B cell (primary cell): ENCODE data around the gene TMCC3. TPM values are rescaled to one million over a fixed set of nuclear protein-coding genes. Genes with fewer than 3 reads are reported as not detected.

ENCODE experiments used
- ATAC-seq: fragments of 200-7000 bp; cut with Tn5 transposase; one replicate; pipeline ENCODE4 v1.10.0; 2021; ENCODE audit warnings: low read depth, mild to moderate bottlenecking, moderate number of reproducible peaks, moderate library complexity
- CTCF ChIA-PET: fragments of 350-600 bp; sonication (Branson Sonifier 250); formaldehyde crosslinking; loops from one replicate; lab custom pipeline; 2021; ENCODE audit warnings: antibody characterized with exemption, inconsistent platforms; lab: Charles Lee
- POLR2A ChIA-PET: fragments of 350-600 bp; sonication (Branson Sonifier 250); formaldehyde crosslinking; loops from one replicate; lab custom pipeline; 2021; ENCODE audit warnings: antibody characterized with exemption; lab: Charles Lee
- DNase-seq: peaks from one replicate; pipeline ENCODE4 v3.0.0; 2013
- H2AFZ ChIP-seq: 2 replicates; pipeline ENCODE4 v1.6.1; 2012; ENCODE audit warnings: mild to moderate bottlenecking, low read depth, low read length; ENCODE audit not compliant: insufficient read depth, poor library complexity, severe bottlenecking
- H3K27ac ChIP-seq, 2 donors: 1 replicate in 1 of 2; 2 replicates in 1 of 2; pipeline ENCODE4 v1.5.1; 2012 to 2013; ENCODE audit warnings: low read length in 2 of 2, mild to moderate bottlenecking in 2 of 2, moderate library complexity in 1 of 2
- H3K27me3 ChIP-seq, 4 experiments: fragments of 200-600 bp in 1 of 4; sonication (generic) in 1 of 4; replicated peaks in 1 of 4; 1 replicate in 2 of 4; 2 replicates in 2 of 4; pipeline versions ENCODE4 v1.6.1 to v1.7.0; 2013 to 2016; ENCODE audit warnings: low read length in 3 of 4, mild to moderate bottlenecking in 2 of 4, mixed read lengths in 1 of 4, moderate library complexity in 1 of 4; ENCODE audit not compliant: insufficient read depth in 4 of 4, control insufficient read depth in 3 of 4; ENCODE audit errors: control extremely low read depth in 1 of 4
- H3K36me3 ChIP-seq, 2 experiments: replicated peaks in 1 of 2; 1 replicate in 1 of 2; 2 replicates in 1 of 2; pipeline versions ENCODE4 v1.6.1 to v1.7.1; 2013; ENCODE audit warnings: low read length in 1 of 2; ENCODE audit not compliant: insufficient read depth in 2 of 2, control insufficient read depth in 1 of 2; ENCODE audit errors: control extremely low read depth in 1 of 2, extremely low read depth in 1 of 2
- H3K4me1 ChIP-seq, 2 donors: fragments of 200-600 bp in 1 of 2; sonication (generic) in 1 of 2; 1 replicate in 1 of 2; 2 replicates in 1 of 2; pipeline versions ENCODE4 v1.5.1 to v1.6.1; 2013 to 2017; ENCODE audit warnings: low read length in 2 of 2; ENCODE audit not compliant: control insufficient read depth in 2 of 2, insufficient read depth in 2 of 2
- H3K4me2 ChIP-seq: replicated peaks from 2 replicates; pipeline ENCODE3; 2012; ENCODE audit warnings: mild to moderate bottlenecking, low read depth, low read length; ENCODE audit not compliant: poor library complexity, severe bottlenecking
- H3K4me3 ChIP-seq, 5 experiments: fragments of 200-600 bp in 1 of 5; sonication (generic) in 1 of 5; 1 replicate in 3 of 5; 2 replicates in 2 of 5; pipeline versions ENCODE4 v1.5.1 to v1.7.0; 2011 to 2016; ENCODE audit warnings: low read length in 4 of 5, mild to moderate bottlenecking in 4 of 5, low read depth in 2 of 5, control low read depth in 1 of 5, moderate library complexity in 1 of 5; ENCODE audit not compliant: insufficient read depth in 1 of 5; ENCODE audit errors: control extremely low read depth in 1 of 5, extremely low read depth in 1 of 5
- H3K79me2 ChIP-seq: fragments of 200-600 bp; sonication (generic); one replicate; pipeline ENCODE4 v1.6.0; 2016; ENCODE audit warnings: low read length; ENCODE audit not compliant: control insufficient read depth, insufficient read depth
- H3K9ac ChIP-seq: fragments of 200-600 bp; sonication (generic); 2 replicates; pipeline ENCODE4 v1.6.1; 2017; ENCODE audit warnings: mild to moderate bottlenecking, low read length, moderate library complexity
- H3K9me3 ChIP-seq, 3 donors: one replicate each; pipeline versions ENCODE4 v1.6.1 to v1.7.1; 2013; ENCODE audit warnings: low read length in 2 of 3; ENCODE audit not compliant: control insufficient read depth in 2 of 3, insufficient read depth in 1 of 3; ENCODE audit errors: control extremely low read depth in 1 of 3
- H4K20me1 ChIP-seq: 2 replicates; pipeline ENCODE4 v1.6.0; 2012; ENCODE audit warnings: mild to moderate bottlenecking, low read length; ENCODE audit not compliant: insufficient read depth, control insufficient read depth, poor library complexity, severe bottlenecking
- H3K27ac Mint-ChIP-seq: one replicate; pipeline ENCODE4 v1.8.0; 2021; ENCODE audit warnings: mixed read lengths
- H3K27me3 Mint-ChIP-seq: one replicate; pipeline ENCODE4 v1.8.0; 2021; ENCODE audit warnings: mixed read lengths
- H3K4me1 Mint-ChIP-seq: one replicate; pipeline ENCODE4 v1.8.0; 2021; ENCODE audit warnings: mixed read lengths
- H3K4me3 Mint-ChIP-seq: one replicate; pipeline ENCODE4 v1.8.0; 2021; ENCODE audit warnings: mixed read lengths
- H3K9me3 Mint-ChIP-seq: one replicate; pipeline ENCODE4 v1.8.0; 2022; ENCODE audit warnings: mixed read lengths; ENCODE audit not compliant: insufficient read depth
- EZH2 ChIP-seq: IDR thresholded peaks from 2 replicates; pipeline ENCODE4 v1.6.1; 2012; ENCODE audit warnings: borderline replicate concordance, low read depth, mild to moderate bottlenecking, moderate library complexity, low read length; ENCODE audit not compliant: insufficient read depth, poor library complexity, severe bottlenecking
- WGBS: methylation state at CpG from one replicate; pipeline ENCODE4 v1.1.5; 2013; ENCODE audit warnings: missing lambda C conversion rate; ENCODE audit not compliant: insufficient coverage; 5-methylcytosine and 5-hydroxymethylcytosine counted together
- intact Hi-C: fragments of 100-400 bp; cut with micrococcal nuclease; formaldehyde crosslinking; loops from one replicate; pipeline ENCODE4 v1.10.0; 2022
- polyA plus RNA-seq: library from polyadenylated mRNA; depleted of rRNA; stranded (reverse); fragments of >200 nt; gene quantifications from 2 replicates; pipeline ENCODE4 v1.2.3, GENCODE V29; 2012
- total RNA-seq, 2 donors: library from RNA; stranded (reverse); fragments of 120-200 nt in 1 of 2; gene quantifications; 1 replicate in 1 of 2; 2 replicates in 1 of 2; pipeline versions ENCODE4 v1.2.3 to v1.2.4, GENCODE V29; 2013 to 2022
- TF ChIP-seq, protein P1 (sequence below): fragments of 200-600 bp; IDR thresholded peaks from one replicate; pipeline ENCODE4 v1.8.0; 2022; ENCODE audit warnings: antibody characterized with exemption, mild to moderate bottlenecking

The TMCC3 gene
- total and polyA plus RNA-seq, 2 donors (not counting 1 experiment from before 2014, with no cell fraction given) = 4.5 to 8.8 TPM

DNA sequence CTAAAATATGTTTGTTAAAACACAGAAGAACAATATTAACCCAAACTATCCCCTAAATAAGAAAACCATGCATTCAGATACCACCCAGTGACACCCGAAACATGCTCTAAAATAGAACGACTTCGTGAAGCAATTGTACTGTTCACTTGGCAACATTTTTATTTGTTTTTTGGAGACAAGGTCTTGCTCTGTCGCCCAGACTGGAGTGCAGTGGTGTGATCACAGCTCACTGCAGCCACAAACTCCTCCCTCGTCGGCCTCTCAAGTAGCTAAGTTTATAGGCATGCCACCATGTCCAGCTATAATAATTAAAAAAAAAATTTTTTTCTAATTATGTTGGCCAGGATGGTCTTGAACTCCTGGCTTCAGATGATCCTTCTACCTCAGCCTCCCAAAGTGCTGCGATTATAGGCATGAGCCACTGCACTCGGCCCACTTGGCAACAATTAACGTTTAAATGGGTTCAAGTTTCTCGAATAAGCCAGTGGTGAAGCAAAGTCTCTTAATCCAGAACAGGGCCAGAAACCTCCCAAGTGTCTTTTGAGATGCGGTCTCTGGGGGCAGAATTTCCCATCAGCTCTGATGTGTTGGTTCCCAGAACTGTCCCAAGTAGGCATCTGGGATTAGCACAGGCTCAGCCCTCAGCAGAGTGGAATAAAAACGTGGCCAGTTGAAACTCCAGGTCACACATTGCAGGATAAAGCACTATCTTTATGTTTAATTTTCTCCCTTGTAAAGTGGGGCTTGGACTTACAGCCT is 74.5 kb downstream of the TMCC3 start:
- Histone ChIP-seq H3K27ac (no peak overlapping the region), H4K20me1 (peaks cover 5% of the 10 kb centered on the region), H3K9me3 (no peaks in the 10 kb centered on the region), H3K4me2 (no peak overlapping the region), H3K4me1 (no peaks in the 10 kb centered on the region), H3K79me2 (no peaks in the 10 kb centered on the region), H3K27me3 (no peaks in the 10 kb centered on the region), H3K9ac (no peak overlapping the region), H3K36me3 (peaks cover 0 to 33% of the 10 kb centered on the region in 2 experiments), H2AFZ (no peak overlapping the region), H3K4me3 (no peak overlapping the region)
- H3K9me3 Mint-ChIP-seq = no peaks in the 10 kb centered on the region
- no peaks in the 10 kb centered on the region for H3K27me3 Mint-ChIP-seq
- CTCF ChIA-PET = no interaction called here
- H3K4me3 Mint-ChIP-seq = no peak overlapping the region
- no peak overlapping the region for H3K27ac Mint-ChIP-seq
- ATAC-seq (no peak), DNase-seq (no peak)
- H3K4me1 Mint-ChIP-seq = no peaks in the 10 kb centered on the region
- TF ChIP-seq, protein P1, sequence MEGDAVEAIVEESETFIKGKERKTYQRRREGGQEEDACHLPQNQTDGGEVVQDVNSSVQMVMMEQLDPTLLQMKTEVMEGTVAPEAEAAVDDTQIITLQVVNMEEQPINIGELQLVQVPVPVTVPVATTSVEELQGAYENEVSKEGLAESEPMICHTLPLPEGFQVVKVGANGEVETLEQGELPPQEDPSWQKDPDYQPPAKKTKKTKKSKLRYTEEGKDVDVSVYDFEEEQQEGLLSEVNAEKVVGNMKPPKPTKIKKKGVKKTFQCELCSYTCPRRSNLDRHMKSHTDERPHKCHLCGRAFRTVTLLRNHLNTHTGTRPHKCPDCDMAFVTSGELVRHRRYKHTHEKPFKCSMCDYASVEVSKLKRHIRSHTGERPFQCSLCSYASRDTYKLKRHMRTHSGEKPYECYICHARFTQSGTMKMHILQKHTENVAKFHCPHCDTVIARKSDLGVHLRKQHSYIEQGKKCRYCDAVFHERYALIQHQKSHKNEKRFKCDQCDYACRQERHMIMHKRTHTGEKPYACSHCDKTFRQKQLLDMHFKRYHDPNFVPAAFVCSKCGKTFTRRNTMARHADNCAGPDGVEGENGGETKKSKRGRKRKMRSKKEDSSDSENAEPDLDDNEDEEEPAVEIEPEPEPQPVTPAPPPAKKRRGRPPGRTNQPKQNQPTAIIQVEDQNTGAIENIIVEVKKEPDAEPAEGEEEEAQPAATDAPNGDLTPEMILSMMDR = no peak
- TF ChIP-seq EZH2 = no peak
- intact Hi-C loops = no loop called here
- POLR2A ChIA-PET = no interaction called here
- WGBS = 93% methylated on average over 9 of the region's 12 CpGs

DNA sequence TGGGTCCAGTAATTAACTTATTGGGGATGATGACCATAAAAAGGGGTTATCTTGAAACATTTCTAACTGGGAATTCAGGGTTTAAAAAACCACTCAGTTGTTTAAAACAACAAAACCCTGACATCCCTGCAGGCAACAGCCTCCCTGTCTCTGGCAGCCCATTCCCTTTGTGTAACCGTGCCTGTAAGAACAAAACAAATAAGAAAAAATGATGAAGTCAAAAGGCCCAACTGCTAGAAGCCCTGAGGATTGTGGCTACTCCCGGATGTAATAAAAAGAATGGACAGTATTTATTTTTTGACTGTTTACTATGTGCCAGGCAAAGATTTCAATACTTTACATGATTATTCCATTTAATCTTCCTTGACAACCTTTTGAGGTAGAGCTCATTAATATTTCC is 75.3 kb downstream of the TMCC3 start:
- peaks cover 5% of the 10 kb centered on the region for H4K20me1 ChIP-seq
- no peak overlapping the region for H3K9ac ChIP-seq
- intact Hi-C loops = no loop called here
- no peak for DNase-seq
- no peak overlapping the region for H2AFZ ChIP-seq
- Mint-ChIP-seq H3K27ac (no peak overlapping the region), H3K27me3 (no peaks in the 10 kb centered on the region), H3K4me1 (no peaks in the 10 kb centered on the region), H3K9me3 (no peaks in the 10 kb centered on the region), H3K4me3 (no peak overlapping the region)
- WGBS = 80% methylated on average over 1 of the region's 2 CpGs
- H3K79me2 ChIP-seq = no peaks in the 10 kb centered on the region
- H3K27me3 ChIP-seq = no peaks in the 10 kb centered on the region
- CTCF ChIA-PET = no interaction called here
- POLR2A ChIA-PET = no interaction called here
- no peak overlapping the region for H3K4me2 ChIP-seq
- H3K4me3 ChIP-seq = no peak overlapping the region
- TF ChIP-seq EZH2 = no peak
- TF ChIP-seq, protein P1 = no peak
- H3K4me1 ChIP-seq = no peaks in the 10 kb centered on the region
- peaks cover 0 to 39% of the 10 kb centered on the region in 2 experiments for H3K36me3 ChIP-seq
- H3K27ac ChIP-seq = no peak overlapping the region
- H3K9me3 ChIP-seq = no peaks in the 10 kb centered on the region
- no peak for ATAC-seq
